Measurements from ENCODE around the gene NUMA1. TPM values are rescaled to one million over a fixed set of nuclear protein-coding genes. Genes with fewer than 3 reads are reported as not detected.

Gene NUMA1
- total and polyA plus RNA-seq, 2 experiments from 2014 or later = 33.2 to 104 TPM

GRCh38 chr11:72084965-72085364 lies 4.6 kb upstream of the NUMA1 start:
- H3K27ac Mint-ChIP-seq = no peak overlapping the region
- Histone ChIP-seq H3F3A (replicated peaks; ENCODE audit: low read depth) (no peaks in the 10 kb centered on the region), H3K27me3 (ENCODE audit: insufficient read depth) (no peaks in the 10 kb centered on the region), H3K4me1 (ENCODE audit: insufficient read depth) (no peaks in the 10 kb centered on the region), H3K79me2 (replicated peaks; ENCODE audit: insufficient read depth) (no peaks in the 10 kb centered on the region), H3K4me2 (no peak overlapping the region), H3K36me3 (ENCODE audit: insufficient read depth) (no peaks in the 10 kb centered on the region), H4K20me1 (replicated peaks; ENCODE audit: insufficient read depth) (no peaks in the 10 kb centered on the region; the same call in 1 of the 2 replicates), H3K27ac (ENCODE audit: low read depth) (no peak overlapping the region), H3K4me3 (no peak overlapping the region), H2AFZ (no peak overlapping the region), H3K9me2 (ENCODE audit: insufficient read depth) (no peaks in the 10 kb centered on the region)
- H3K4me1 Mint-ChIP-seq = peaks cover 13% of the 10 kb centered on the region
- ATAC-seq (no peak), DNase-seq (ENCODE audit: low spot score) (no peak)
- no peaks in the 10 kb centered on the region; the same call in 2 of the 3 replicates for H3K9me3 Mint-ChIP-seq
- H3K4me3 Mint-ChIP-seq = no peak overlapping the region
- H3K36me3 Mint-ChIP-seq (ENCODE audit: low read depth) = no peaks in the 10 kb centered on the region
- peaks cover 3% of the 10 kb centered on the region for H3K27me3 Mint-ChIP-seq (ENCODE audit: insufficient read depth, low read depth, poor library complexity)
- no peak for TF ChIP-seq ETS1 (IDR thresholded peaks at IDR 0.05)
- no peak for TF ChIP-seq CREB1 (CRISPR knock-in tag; IDR thresholded peaks at IDR 0.05; ENCODE audit: low read depth)
- no peak for TF ChIP-seq NANOG (IDR thresholded peaks at IDR 0.05; ENCODE audit: borderline replicate concordance)
- TF ChIP-seq EZH2phosphoT487 (IDR thresholded peaks at IDR 0.05; ENCODE audit: unreplicated experiment) = no peak
- no peak for TF ChIP-seq REST (IDR thresholded peaks at IDR 0.05; ENCODE audit: unreplicated experiment)
- no peak for TF ChIP-seq STAT1 (IDR thresholded peaks at IDR 0.05; ENCODE audit: unreplicated experiment)
- TF ChIP-seq ZNF331 (CRISPR knock-in tag; IDR thresholded peaks at IDR 0.05; ENCODE audit: low read depth) = no peak
- TF ChIP-seq EZH2 (IDR thresholded peaks at IDR 0.05; ENCODE audit: low read depth, unreplicated experiment) = no peak
- TF ChIP-seq POLR2AphosphoS5 (IDR thresholded peaks at IDR 0.05; ENCODE audit: low read depth) = no peak
- TF ChIP-seq ZNF462 (CRISPR knock-in tag; IDR thresholded peaks at IDR 0.05) = no peak
- no peak for TF ChIP-seq ZNF114 (CRISPR knock-in tag; IDR thresholded peaks at IDR 0.05)
- no peak for TF ChIP-seq JUNB (IDR thresholded peaks at IDR 0.05; ENCODE audit: unreplicated experiment)
- no peak for TF ChIP-seq CTCF (conservative IDR thresholded peaks at IDR 0.05; ENCODE audit: low read depth in 2 of 2)
